Stimulated activated naive B cell treated with anti-CD40 and anti-IgM and Interleukin-4, amounts not matched to agents 10 μg/mL and 1 μg/mL and 100 μg/mL, for 72 hours (primary cell): Measurements from ENCODE around the gene IL1RN.

Experiments used
- ATAC-seq, 2 donors: fragments of 150-1000 bp; cut with Tn5 transposase; replicated peaks; 2 replicates each; pipeline ENCODE4 v1.10.0; 2021; ENCODE audit warnings: moderate library complexity in 1 of 2
- DNase-seq: peaks from one replicate; pipeline ENCODE4 v3.0.0; 2021
- H3K27ac Mint-ChIP-seq: one replicate; pipeline ENCODE4 v1.8.0; 2022; ENCODE audit warnings: mild to moderate bottlenecking, mixed read lengths
- H3K27me3 Mint-ChIP-seq, 2 donors: one replicate each; pipeline ENCODE4 v1.8.0; 2022; ENCODE audit warnings: mixed read lengths in 2 of 2
- H3K36me3 Mint-ChIP-seq, 2 donors: one replicate each; pipeline ENCODE4 v1.8.0; 2022; ENCODE audit warnings: mixed read lengths in 2 of 2, mild to moderate bottlenecking in 1 of 2
- H3K4me1 Mint-ChIP-seq, 2 donors: one replicate each; pipeline ENCODE4 v1.8.0; 2022; ENCODE audit warnings: mixed read lengths in 2 of 2, mild to moderate bottlenecking in 1 of 2
- H3K4me3 Mint-ChIP-seq, 2 donors: one replicate each; pipeline ENCODE4 v1.8.0; 2022; ENCODE audit warnings: mild to moderate bottlenecking in 2 of 2, mixed read lengths in 2 of 2, moderate library complexity in 1 of 2
- H3K9me3 Mint-ChIP-seq, 2 donors: one replicate each; pipeline ENCODE4 v1.8.0; 2022; ENCODE audit warnings: mixed read lengths in 2 of 2, mild to moderate bottlenecking in 1 of 2

Gene IL1RN

GRCh38 chr2:113127646-113128570 lies 510 bp downstream of the IL1RN start:
- H3K36me3 Mint-ChIP-seq, result no peaks in the 10 kb centered on the region
- peaks cover 14 to 20% of the 10 kb centered on the region in 2 donors for H3K27me3 Mint-ChIP-seq
- no peak for ATAC-seq
- H3K27ac Mint-ChIP-seq, result no peak overlapping the region
- H3K4me1 Mint-ChIP-seq, result peaks cover 16% of the 10 kb centered on the region in 2 donors
- H3K9me3 Mint-ChIP-seq, result no peaks in the 10 kb centered on the region
- no peak overlapping the region for H3K4me3 Mint-ChIP-seq
- DNase-seq, result no peak

- Mint-ChIP-seq H3K27me3 (peaks cover 15 to 17% of the 10 kb centered on the region in 2 donors), H3K27ac (no peak overlapping the region), H3K9me3 (no peaks in the 10 kb centered on the region), H3K36me3 (no peaks in the 10 kb centered on the region), H3K4me3 (no peak overlapping the region), H3K4me1 (peaks cover 3 to 6% of the 10 kb centered on the region in 2 donors)
- ATAC-seq (no peak), DNase-seq (no peak)
Observed at GRCh38 chr2:113129519-113130078, 2.2 kb downstream of the IL1RN start.

- DNase-seq (no peak), ATAC-seq (no peak)
- Mint-ChIP-seq H3K36me3 (no peaks in the 10 kb centered on the region), H3K27ac (no peak overlapping the region), H3K4me1 (peaks cover 0 to 5% of the 10 kb centered on the region in 2 donors), H3K4me3 (no peak overlapping the region), H3K9me3 (no peaks in the 10 kb centered on the region), H3K27me3 (peaks cover 5 to 12% of the 10 kb centered on the region in 2 donors)
Observed at GRCh38 chr2:113131352-113132185, 4.2 kb downstream of the IL1RN start.

- no peak for DNase-seq
- no peak for ATAC-seq
- Mint-ChIP-seq H3K27ac (no peak overlapping the region), H3K9me3 (no peaks in the 10 kb centered on the region), H3K4me3 (no peak overlapping the region), H3K36me3 (no peaks in the 10 kb centered on the region), H3K4me1 (peaks cover 5 to 6% of the 10 kb centered on the region in 2 donors), H3K27me3 (peaks cover 4 to 5% of the 10 kb centered on the region in 2 donors)
Observed at GRCh38 chr2:113132414-113133021, 5.1 kb downstream of the IL1RN start.

- Mint-ChIP-seq H3K27me3 (peaks cover 4 to 5% of the 10 kb centered on the region in 2 donors), H3K9me3 (no peaks in the 10 kb centered on the region), H3K36me3 (no peaks in the 10 kb centered on the region), H3K4me3 (no peak overlapping the region), H3K27ac (no peak overlapping the region), H3K4me1 (peaks cover 7 to 15% of the 10 kb centered on the region in 2 donors)
- no peak for DNase-seq
- ATAC-seq, result no peak
Observed at GRCh38 chr2:113133704-113134598, 6.6 kb downstream of the IL1RN start.

GRCh38 chr2:113134717-113135116 lies 7.3 kb downstream of the IL1RN start:
- Mint-ChIP-seq H3K27ac (no peak overlapping the region), H3K9me3 (no peaks in the 10 kb centered on the region), H3K4me3 (no peak overlapping the region), H3K4me1 (peaks cover 8 to 18% of the 10 kb centered on the region in 2 donors), H3K36me3 (no peaks in the 10 kb centered on the region), H3K27me3 (peaks cover 4 to 5% of the 10 kb centered on the region in 2 donors)
- DNase-seq, result no peak
- ATAC-seq, result no peak

GRCh38 chr2:113135317-113135716 lies 7.9 kb downstream of the IL1RN start:
- peaks cover 4 to 5% of the 10 kb centered on the region in 2 donors for H3K27me3 Mint-ChIP-seq
- no peaks in the 10 kb centered on the region for H3K9me3 Mint-ChIP-seq
- H3K4me3 Mint-ChIP-seq, result no peak overlapping the region
- DNase-seq, result no peak
- no peak for ATAC-seq
- H3K27ac Mint-ChIP-seq, result no peak overlapping the region
- peaks cover 8 to 18% of the 10 kb centered on the region in 2 donors for H3K4me1 Mint-ChIP-seq
- no peaks in the 10 kb centered on the region for H3K36me3 Mint-ChIP-seq

GRCh38 chr2:113136828-113137775 lies 9.7 kb downstream of the IL1RN start:
- H3K4me1 Mint-ChIP-seq, result peaks cover 8 to 18% of the 10 kb centered on the region in 2 donors
- peak; percentile 48 to 58 for ATAC-seq
- H3K27me3 Mint-ChIP-seq, result peaks cover 0 to 4% of the 10 kb centered on the region in 2 donors
- no peaks in the 10 kb centered on the region for H3K36me3 Mint-ChIP-seq
- no peak for DNase-seq
- H3K9me3 Mint-ChIP-seq, result no peaks in the 10 kb centered on the region
- H3K27ac Mint-ChIP-seq, result no peak overlapping the region
- no peak overlapping the region for H3K4me3 Mint-ChIP-seq

- Mint-ChIP-seq H3K4me1 (peaks cover 8 to 18% of the 10 kb centered on the region in 2 donors), H3K36me3 (no peaks in the 10 kb centered on the region), H3K27me3 (peaks cover 0 to 4% of the 10 kb centered on the region in 2 donors), H3K9me3 (no peaks in the 10 kb centered on the region), H3K4me3 (no peak overlapping the region), H3K27ac (no peak overlapping the region)
- ATAC-seq, result no peak
- DNase-seq, result no peak
Observed at GRCh38 chr2:113137827-113138226, 10.4 kb downstream of the IL1RN start.

- no peaks in the 10 kb centered on the region for H3K9me3 Mint-ChIP-seq
- DNase-seq, result peak; percentile 52
- peak; percentile 88 to 89 for ATAC-seq
- H3K27ac Mint-ChIP-seq, result peak overlapping the region; percentile 56
- no peaks in the 10 kb centered on the region for H3K36me3 Mint-ChIP-seq
- no peaks in the 10 kb centered on the region for H3K27me3 Mint-ChIP-seq
- H3K4me3 Mint-ChIP-seq, result peak overlapping the region; percentile 67 to 69
- H3K4me1 Mint-ChIP-seq, result peaks cover 8 to 18% of the 10 kb centered on the region in 2 donors
Observed at GRCh38 chr2:113138428-113139322, 11.3 kb downstream of the IL1RN start.

GRCh38 chr2:113141451-113141850 lies 14.1 kb downstream of the IL1RN start:
- Mint-ChIP-seq H3K4me1 (peaks cover 8 to 18% of the 10 kb centered on the region in 2 donors), H3K27me3 (no peaks in the 10 kb centered on the region), H3K9me3 (no peaks in the 10 kb centered on the region), H3K27ac (no peak overlapping the region), H3K36me3 (no peaks in the 10 kb centered on the region), H3K4me3 (no peak overlapping the region)
- ATAC-seq, result no peak
- DNase-seq, result no peak

GRCh38 chr2:113142290-113142689 lies 14.9 kb downstream of the IL1RN start:
- DNase-seq, result no peak
- no peak overlapping the region for H3K27ac Mint-ChIP-seq

More at GRCh38 chr2:113142290-113142689, 14.9 kb downstream of the IL1RN start:
- H3K27me3 Mint-ChIP-seq, result no peaks in the 10 kb centered on the region
- H3K4me3 Mint-ChIP-seq, result no peak overlapping the region
- no peak for ATAC-seq
- peaks cover 4 to 12% of the 10 kb centered on the region in 2 donors for H3K4me1 Mint-ChIP-seq
- no peaks in the 10 kb centered on the region for H3K9me3 Mint-ChIP-seq
- H3K36me3 Mint-ChIP-seq, result no peaks in the 10 kb centered on the region
